Ecto neural progenitor cell (in vitro differentiated cells): ENCODE measurements around the gene OR6M1.

ENCODE experiments used
- DNase-seq: peaks from one replicate; pipeline ENCODE4 v3.0.0-alpha.2; 2018; ENCODE audit warnings: low spot score

Gene OR6M1, protein sequence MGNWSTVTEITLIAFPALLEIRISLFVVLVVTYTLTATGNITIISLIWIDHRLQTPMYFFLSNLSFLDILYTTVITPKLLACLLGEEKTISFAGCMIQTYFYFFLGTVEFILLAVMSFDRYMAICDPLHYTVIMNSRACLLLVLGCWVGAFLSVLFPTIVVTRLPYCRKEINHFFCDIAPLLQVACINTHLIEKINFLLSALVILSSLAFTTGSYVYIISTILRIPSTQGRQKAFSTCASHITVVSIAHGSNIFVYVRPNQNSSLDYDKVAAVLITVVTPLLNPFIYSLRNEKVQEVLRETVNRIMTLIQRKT

DNA sequence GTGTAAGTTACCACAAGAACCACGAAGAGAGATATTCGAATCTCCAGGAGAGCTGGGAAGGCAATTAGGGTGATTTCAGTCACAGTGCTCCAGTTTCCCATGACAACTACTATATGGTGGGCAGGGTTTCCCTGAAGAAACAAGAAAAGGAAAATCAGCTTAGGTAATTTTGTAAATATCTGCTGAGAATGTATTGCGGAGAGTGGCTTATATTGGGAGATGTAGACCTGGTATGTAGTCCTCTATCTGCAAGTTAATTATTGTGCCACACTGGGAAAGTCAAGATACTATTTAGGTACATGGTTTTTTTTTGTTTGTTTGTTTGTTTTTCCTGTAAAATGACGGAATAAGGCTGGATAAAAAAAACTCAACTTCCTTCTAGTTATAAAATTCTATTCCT lies at the start of gene OR6M1:
TSS of gene OR6M1 (minus strand) at position 101 of the 400 bp plus-strand sequence. CDS start at position 101, 0 bp downstream.
- DNase-seq: no peak

DNA sequence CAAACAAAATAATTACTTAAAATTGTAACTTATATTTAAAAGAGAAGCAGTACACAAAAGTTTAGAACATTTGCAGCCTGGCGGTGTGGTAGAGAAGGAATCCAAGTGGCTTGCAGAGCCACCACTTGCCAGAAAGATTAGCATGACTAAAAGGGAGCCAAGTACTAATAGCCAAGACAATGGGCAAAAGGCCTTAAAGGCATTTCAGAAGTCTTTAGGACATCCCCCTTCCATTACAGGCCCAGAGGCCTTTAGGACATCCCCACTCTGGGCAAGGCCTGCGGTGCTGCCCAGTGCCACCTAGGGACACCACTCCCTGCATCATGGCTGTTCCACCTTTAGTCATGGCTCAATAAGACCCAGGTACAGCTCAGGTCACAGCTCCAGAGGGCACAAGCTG lies 46.9 kb upstream of the OR6M1 start:
- no peak for DNase-seq

DNA sequence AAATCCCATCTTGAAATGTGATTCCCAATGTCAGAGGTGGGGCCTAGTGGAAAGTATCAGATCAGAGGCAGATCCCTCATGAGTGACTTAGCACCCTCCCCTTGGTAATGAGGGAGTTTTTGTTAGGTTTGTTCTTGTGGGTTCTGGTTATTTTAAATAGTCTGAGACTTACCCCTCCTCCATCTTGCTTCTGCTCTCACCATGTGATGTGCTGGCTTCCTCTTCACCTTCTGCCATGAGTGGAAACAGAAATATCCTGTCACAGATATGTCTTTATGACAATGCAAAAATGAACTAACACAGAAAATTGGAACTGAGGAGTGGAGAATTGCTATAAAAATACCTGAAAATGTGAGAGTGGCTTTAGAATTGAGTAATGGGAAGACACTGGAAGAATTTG lies 46.2 kb upstream of the OR6M1 start:
- DNase-seq: no peak

DNA sequence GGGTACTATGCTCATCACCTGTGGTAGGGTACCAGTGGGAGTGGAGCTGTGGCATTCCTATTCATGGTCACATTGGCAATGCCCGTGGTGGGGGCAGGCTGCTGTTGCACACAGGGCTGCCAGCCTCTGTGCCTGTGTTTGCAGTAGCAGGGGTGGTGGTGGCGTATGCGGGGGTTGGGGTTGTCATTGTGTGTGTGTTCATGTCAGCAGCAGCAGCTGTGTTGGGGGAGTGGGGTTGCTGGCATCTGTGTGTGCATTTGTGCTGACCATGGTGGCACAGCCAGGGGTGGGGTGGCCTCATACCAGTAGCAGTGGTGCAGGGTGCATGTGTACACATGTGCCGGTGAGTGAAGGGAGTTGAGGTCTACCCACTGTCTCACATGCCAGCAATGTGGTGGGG lies 45.0 kb upstream of the OR6M1 start:
- DNase-seq: no peak

DNA sequence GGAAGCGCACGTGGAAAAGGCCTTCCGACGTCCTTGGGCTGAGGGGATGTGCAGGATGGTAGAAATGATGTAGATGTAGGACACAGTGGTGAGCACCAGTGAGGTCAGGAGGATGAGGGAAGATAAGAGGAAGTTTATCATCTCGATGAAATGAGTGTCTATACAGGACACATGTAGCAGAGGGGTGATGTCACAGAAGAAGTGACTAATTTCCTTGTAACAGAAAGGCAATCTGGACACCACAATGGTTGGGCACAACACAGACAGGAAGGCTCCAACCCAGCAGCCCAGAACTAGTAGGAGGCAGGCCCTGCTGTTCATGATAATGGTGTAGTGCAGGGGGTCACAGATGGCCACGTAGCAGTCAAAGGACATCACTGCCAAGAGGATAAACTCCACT lies 35.0 kb upstream of the OR6M1 start:
- DNase-seq: no peak

DNA sequence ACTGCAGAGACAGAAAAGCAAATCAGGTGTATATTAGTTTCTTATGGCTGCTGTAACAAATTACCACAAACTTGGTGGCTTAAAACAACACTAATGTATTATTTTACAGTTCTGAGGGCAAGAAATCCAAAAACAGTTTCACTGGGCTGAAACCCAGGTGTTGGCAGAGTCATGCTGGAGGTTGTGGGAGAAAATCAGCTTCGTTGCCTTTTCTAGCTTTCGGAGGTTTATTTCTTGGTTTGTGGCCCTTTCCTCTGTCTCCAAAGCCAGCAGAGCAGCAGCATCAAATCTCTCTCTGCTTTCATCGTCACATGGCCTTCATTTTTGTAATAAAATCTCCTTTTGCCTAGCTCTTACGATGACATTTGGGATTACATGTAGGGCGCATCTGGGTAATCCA lies 33.0 kb upstream of the OR6M1 start:
- DNase-seq: no peak

DNA sequence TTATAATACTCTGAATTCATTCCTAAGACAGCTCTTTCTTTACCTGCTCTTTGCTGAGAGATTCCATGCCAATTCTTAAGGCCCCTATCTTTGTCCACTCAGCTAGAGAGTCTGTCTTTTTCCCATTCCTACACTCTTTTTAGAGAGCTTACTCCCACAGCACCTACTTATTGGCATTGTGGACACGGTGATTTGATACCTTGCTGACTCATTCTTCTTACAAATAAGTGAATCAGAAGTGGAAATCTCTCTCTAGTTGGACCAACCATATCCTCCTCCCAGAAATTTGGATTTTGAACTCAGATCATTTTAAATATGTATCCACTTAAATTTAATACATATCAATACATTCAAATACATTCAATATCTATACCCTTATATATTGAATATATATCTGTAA lies 32.5 kb upstream of the OR6M1 start:
- DNase-seq: no peak

DNA sequence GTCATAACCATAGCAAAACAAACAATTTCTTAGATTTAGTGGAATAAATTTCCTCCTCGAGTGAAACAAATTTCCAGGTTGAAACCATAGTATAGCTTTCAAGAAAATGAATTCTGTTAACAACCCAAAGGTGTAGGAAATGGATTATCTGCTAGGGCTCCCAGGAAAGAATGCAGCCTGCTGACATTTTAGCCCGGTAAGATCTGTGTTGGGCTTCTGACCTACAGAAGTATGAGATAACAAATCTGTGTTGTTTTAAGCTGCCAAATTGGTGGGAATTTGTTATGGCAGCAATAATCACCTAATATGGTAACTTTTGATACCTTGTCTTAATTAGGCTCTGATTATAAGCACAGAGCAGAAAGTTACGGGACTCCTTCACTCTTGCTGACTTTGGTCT lies 32.0 kb upstream of the OR6M1 start:
- DNase-seq: no peak

DNA sequence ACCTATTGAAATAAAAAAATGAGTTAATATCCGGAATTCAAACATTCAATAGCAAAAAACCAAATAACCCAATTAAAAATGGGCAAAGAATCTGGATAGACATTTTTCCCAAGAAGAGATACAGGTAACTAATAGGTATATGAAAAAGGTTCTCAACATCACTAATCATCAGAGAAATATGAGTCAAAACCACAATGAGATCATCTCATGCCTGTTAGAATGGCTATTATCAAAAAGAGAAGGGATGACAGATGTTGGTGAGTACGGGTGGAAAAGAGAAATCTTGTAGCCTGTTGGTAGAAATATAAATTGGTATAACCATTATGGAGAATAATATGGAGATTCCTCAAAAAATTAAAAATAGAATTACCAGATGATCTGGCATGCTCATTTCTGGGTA lies 26.9 kb upstream of the OR6M1 start:
- DNase-seq: no peak

DNA sequence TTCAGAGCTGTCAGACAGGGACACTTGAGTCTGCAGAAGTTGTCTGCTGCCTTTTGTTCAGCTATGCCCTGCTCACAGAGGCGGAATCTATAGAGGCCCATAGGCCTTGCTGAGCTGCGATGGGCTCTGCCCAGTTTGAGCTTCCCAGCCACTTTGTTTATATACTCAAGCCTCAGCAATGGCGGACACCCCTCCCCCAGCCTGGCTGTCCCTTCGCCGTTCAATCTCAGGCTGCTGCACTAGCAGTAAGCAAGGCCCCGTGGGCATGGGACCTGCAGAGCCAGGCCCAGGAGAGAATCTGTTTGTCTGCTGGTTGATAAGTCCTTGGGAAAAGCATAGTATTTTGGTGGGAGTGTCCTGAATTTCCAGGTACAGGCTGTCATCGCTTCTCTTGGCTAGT lies 23.6 kb upstream of the OR6M1 start:
- no peak for DNase-seq

DNA sequence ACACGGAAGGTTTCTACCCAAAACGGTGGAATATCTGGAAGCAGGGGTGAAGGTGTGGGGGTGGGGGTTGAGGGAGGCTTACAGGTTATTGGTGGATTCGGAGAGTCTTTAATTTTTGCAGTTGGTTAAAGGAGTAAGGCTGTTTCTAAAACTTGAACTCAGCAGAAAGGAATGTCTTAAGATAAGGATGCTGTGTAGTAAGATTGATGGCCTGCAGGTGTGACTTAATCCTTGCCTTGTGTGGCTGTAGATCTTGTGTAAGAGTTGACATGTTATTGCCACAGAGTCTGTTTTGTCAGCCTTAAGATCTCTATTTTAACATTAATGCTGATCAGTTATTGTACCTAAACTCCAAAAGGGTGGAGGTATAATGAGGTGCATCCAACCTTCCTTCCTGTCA lies 16.4 kb upstream of the OR6M1 start:
- no peak for DNase-seq

DNA sequence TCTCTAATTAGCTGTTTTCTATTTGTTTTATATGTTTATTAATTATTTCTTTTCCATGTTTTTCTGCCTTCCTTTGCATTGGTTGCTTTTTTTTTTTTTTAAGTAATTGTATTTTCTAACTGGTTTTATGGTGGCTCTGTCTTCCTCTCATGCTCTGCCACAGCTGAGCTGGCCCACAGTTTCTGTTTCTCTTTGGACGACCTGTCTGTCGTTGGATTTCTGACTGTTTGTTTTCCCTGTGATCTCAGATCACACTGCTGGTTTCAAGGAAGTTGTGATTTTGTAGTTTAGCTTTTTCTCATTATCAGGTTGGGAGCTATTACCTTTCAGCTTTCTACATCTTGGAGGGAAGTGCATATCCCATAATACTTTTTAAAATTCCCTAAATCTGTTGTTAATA lies 15.9 kb upstream of the OR6M1 start:
- DNase-seq: no peak

DNA sequence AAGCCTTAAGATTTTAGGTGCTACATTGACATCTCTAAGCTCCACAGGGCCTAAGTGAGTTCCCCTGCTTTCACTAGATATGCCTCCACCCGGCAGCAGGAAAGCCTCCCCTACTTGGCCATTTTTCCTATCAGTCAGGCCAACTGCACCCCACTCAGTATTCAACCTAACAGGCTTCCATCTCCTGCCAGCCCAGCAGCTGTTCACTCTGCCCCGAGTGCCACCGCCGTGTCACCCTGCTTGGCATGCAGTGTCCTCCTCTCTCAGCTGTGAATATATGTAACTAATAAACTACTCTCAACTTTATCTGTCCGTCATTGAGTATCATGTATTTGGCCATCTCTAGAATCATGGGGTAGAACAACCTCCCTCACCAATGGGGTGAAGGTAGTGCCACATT lies 9.0 kb upstream of the OR6M1 start:
- no peak for DNase-seq

DNA sequence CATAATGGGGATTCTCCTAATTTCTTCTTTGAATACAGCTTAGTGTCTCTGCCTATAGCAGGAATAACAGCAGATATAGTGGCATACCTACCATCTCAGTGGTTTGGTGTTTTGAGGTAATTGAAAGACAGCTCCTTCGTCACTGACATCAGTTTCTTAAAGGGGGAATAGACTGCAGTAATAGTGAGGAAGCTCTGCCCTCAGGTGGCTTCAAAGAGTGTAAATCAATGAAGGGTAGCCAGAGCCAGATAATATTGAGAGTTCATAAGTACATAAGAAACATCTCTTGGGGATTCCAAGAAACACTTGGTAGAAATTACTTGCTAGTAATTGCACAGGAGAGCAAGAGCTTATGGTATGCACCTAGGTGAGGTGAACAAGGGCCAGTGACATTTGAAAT lies 4.4 kb downstream of the OR6M1 start:
- no peak for DNase-seq

DNA sequence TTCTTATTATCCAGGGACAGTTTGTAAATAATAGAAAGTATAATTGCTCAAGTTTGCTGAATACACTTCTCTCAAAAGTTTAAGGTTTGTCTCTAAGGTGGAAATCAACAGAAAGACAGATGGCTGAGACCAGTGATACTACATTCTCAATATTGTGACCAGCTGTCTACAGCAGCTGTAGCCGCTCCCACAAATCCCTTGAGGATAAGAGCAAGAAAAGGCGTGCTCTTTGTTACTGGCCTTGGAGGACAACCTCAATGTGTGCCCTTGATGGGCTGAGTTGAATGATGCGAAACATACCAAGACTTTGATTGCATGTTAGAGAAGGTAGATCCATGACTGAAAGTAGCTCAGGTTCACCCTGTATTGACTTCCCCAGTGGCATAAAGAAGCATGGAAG lies 6.1 kb downstream of the OR6M1 start:
- no peak for DNase-seq

DNA sequence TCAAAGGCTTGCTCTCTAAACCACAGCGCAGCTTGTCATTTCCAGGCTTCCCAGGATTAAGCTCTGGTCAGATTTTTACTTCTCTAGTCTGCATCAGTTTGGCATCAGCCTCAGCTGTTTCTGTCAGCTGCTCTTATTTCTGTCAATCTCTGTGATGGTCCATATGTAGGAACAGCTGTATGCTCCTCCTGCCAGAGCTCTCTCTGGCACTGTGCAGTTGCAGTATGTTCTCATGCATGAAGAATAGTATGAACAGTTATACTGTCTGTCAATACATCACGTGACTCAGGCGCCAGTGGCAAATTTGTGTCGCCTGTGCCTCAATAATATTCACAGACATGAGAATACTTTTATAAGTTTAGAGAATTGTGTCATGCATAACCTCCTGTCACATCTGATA lies 6.7 kb downstream of the OR6M1 start:
- no peak for DNase-seq

DNA sequence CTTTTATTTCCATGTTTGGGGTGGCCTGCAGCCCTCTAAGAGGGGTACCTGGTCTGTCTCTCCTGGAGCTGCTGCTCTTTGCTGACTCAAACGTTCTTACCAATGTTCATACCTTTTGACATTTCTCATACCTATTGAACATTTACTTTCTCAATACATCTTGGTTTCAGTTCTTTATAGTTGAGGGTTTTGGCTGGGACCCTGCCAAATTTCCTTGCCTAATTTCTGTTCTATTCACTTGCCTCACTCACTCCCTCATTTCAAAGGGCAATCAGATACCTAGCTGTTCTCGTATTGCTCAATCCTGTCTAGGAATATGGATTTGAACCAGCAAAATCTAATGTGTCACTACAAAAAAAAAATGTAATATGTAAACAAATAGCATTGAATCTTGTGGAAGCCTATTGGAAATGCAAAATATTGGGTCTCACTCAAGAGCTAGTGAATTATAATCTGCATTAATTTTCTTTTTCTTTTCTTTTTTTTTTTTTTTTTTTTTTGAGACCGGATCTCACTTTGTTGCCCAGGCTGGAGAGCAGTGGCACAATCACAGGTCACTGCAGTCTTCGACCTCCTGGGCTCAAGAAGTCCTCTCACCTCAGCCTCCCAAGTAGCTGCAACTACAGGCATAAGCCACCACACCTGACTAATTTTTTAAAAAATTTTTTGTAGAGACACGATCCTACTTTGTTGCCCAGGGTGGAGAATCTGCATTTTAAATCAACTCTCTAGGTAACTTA lies 7.5 kb downstream of the OR6M1 start:
- DNase-seq: no peak

DNA sequence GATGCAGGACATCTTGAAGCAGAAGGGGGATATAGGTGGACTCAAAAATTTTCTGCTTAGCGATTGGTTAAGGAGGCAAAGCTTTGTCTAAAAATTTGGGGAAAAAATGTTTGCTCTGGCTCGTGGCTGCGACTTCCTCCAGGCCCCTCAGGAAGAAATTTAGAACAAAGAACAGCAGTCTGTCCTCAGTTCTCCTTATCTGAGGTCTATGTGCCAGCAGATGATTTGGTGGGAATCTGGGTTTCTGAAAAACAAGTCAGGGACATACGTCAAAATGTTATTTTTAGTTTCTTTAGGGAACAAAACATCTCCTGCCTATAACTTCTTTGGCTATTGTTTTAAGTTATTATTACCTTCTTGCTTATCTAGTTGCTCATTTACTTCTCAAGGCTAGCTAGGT lies 8.1 kb downstream of the OR6M1 start:
- DNase-seq: no peak

DNA sequence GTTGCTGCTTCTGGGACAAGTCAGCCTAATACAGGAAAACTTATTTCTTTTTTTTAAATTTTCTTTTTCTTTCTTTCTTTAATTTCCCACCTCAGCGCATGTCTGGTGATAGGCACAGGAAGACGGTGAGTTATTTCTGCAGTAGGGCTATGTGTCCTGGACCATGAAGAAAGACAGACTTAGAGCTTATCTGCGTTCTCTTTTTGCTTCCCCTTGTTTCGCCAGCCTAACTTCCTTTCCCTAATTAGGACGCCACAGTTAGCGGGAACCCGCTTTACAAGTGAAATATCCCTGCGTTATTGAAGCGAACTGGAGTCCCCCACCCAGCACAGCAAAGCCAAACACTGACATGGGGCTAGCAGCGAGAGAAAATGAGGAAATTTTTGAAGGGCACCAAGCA lies 8.6 kb downstream of the OR6M1 start:
- no peak for DNase-seq

DNA sequence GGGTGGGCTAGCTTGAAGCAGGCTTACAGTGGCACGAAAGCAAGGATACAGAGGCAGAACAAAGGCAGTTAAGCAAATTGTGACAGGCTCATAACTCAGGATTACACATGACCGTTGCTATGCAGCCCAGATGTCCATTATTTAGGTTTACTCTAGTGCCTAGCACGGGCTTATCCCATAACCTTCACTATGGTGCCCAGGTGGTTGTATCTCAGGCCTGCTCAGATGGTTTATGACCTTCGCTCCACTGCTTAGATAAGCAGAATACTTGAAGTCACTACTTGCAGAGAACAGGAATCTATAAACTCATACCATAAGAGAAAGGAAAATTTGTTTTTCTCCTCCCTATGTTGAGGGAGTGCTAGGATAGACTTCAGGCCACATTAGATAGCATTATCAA lies 9.0 kb downstream of the OR6M1 start:
- DNase-seq: no peak

DNA sequence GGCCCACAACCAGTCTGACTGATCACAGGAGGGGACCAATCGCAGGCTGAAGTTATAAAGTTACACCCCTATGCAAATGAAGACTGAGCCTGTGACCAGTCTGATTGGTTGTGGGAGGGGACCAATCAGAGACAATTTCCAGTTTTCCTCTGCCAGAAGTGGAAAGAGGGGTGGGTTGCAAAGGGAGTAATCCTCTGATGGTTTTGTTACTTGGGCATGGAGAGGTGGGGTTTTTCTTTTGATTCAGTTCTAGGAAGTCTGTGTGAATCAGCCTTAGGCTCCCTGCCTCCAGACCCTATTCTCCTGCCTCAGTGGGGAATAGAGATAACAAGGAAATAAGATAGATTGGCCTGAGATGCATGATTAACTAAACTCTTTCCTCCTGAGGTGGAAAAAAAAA lies 9.9 kb downstream of the OR6M1 start:
- no peak for DNase-seq

DNA sequence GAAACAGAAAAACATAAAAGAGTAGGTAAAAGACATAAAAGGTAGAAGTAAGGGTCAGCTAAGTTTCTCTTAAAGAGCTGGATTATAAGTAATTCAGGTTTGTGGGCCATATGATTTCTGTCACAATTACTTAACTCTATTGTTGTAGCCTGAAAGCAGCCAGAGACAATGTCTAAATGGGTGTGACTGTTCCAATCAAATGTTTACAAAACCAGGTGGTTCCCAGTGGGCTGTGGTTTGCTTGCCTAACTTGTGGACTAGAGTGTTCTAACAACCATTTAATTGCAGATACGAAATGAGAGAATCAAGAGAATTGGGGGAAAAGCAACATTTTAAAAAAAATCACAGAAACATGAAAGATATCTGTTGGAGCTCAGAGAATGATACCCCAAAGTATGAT lies 22.6 kb downstream of the OR6M1 start:
- no peak for DNase-seq

DNA sequence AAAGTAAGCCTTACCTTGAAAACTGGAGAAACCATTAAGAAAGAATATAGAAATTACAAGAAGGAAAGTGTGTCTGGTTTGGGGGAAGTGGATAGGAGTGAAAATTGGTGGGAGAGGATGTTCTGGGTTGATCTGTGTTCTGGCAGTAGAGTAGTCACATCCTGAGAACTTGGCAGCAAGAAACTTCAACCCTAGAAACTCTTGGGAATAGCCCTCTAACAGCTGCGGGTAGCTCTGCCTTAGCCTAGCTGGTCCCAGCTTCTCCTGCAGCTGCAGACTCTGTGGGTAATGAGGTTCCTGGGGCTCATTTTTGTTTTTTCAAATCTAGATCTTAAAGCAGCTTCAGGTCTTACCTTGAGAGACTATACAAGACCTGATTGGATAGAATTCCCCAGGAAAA lies 27.6 kb downstream of the OR6M1 start:
- no peak for DNase-seq
